Hematopoietic multipotent progenitor cell (in vitro differentiated cells): ENCODE data around the gene IREB2. TPM values are rescaled to one million over a fixed set of nuclear protein-coding genes. Genes with fewer than 3 reads are reported as not detected.
"Not testable (repeated sequence)": the region's sequence is repeated elsewhere in the genome, so short reads cannot be mapped to it uniquely, and the experiment has no call there.

Experiments used
- DNase-seq, 3 donors: peaks; one replicate each; pipeline ENCODE4 v3.0.0-alpha.2; 2011 to 2015; ENCODE audit warnings: low read depth in 2 of 3, low spot score in 2 of 3
- total RNA-seq: library from RNA; depleted of rRNA; stranded (reverse); fragments of >200 nt; gene quantifications from one replicate; pipeline ENCODE4 v1.2.3, GENCODE V29; 2012

Gene IREB2
- total RNA-seq, 1 donor, result 18.9 TPM

DNA sequence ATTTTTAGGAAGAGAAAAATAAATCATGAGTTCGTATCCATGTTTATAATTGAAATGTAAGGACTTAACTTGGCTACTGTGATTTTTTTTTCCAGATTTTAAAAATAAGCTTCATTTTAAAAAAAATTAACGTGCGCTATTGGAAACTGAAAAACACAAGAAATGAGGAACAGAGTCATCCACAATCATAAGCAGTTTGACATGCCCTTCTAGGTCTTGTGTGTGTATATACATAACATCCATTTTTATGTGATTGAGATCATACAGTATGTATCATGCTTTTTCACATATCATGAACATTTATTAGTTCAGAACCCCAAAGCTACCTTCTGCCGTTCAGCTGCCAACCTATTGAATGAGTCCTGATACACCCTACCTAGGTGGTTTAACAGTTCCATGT lies 22.7 kb downstream of the IREB2 start:
- no peak for DNase-seq

DNA sequence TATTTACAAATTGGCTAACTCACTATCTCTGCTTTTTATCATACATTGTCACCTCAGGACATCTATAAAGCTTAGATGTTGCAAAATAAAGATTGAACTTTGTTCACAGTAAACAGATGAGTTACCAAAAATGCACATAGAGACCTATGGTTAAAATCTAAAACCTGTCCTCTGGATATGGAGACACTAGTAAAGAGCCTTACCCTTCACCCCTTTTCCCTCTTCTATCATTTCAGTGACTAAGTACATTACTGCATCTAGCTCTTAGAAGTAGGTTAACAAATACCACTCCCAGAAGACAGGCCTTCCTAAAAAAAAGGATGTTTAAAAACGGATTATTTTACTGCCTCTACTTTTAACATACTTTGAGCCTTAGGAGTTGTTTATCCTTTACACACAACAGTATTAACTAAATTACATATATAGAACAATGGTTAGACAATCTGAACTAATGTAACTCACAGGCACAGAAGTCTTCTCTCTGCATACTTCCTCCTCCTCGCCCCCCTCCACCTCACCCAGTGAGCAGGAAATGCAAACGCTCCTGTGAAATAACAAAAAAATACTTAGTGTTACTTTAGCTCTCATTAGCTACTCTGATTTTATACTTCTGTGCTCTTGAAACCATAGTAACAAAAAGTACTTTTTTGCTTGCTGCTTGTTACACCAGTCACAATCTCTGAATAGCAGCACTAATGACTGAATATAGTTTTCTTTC lies 23.3 kb downstream of the IREB2 start:
- peak in 1 of 3 donors; percentile 25 for DNase-seq

DNA sequence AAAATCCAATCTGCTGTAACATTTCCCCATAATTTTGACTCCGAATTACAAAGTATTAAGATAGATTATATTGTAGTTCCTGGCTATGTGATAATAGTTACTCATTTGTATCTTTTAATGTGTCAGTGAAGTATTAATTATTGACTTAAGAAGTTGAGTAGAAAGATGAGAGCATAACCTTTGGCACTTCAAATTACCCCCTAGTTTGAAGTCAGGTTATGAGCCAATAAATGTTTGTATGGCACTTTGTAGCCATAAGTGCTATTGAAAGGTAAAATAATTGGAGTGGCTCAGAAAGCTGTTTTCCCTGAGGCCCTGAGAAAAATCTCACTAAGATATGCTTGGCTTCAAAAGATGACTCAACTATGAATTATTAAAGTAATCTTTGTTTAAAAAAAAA lies 31.0 kb downstream of the IREB2 start:
- no peak for DNase-seq

DNA sequence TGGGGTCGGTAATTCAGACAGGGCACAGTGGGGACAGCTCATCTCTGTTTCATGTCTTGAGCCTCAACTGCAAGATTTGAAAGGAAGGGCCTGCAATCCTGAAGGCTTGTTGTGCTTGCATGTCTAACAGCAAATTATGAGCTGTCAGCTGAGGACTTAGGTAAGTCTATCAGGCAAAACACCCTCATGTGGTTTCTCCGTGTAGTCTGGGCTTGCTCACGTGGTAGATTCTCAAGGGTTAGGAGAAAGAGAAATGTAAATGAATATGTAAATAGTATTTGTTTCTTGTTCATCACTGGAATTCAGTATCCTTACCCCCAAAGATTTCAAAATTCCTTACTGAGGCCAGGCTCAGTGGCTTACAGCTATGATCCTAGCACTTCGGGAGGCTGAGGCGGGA lies 39.3 kb downstream of the IREB2 start:
- no peak for DNase-seq

DNA sequence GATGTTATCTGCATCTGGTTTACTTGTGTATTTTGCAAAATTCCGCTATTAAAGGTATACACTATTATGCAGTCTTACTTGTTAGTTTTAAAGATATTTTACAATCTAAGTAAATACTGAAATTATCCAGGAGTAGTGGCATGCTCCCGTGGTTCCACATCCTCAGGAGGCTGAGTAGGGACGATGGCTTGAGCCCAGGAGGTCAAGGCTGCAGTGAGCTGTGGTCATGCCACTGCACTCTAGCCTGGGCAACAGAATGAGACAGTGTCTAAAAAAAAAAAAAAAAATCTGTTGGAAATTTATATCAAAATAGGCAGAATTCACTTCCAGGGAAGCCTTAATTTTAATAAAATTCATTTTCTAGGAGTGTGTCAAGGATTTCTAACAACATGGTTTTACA lies 41.6 kb downstream of the IREB2 start:
- DNase-seq, result no peak

DNA sequence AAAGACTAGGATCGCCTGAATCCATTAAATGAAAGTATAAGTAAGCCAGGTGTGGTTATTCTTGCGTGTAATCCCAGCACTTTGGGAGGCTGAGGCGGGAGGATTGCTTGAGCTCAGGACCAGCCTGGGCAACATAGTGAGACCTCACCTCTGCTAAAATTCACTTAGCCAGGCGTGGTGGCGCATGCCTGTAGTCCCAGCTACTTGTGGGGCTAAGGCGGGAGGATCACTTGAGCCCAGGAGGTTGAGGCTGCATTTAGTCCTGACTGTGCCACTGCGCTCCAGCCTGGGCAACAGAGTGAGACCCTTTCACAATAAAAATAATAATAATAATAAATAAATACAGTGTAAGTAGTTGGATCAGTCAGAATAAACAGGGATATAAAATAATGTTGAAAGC lies 43.9 kb downstream of the IREB2 start:
- DNase-seq, result no peak

DNA sequence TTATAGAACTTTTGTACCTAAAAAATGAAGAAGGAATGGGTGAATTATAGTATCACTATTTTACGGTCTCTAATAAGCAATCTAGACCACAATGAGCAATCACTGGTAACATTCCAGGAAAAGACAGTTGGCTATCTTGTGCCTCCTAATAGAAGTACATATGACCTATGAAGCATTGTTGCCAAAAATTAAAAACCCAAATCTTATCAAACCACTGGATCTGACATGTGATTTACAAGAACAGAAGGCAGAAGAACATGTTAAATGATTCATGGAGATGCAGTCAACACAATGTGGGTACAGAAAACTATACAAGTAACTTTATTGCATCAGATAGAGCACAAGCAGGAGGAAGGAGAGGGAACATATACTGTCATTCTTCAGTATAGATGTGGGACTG lies 54.9 kb downstream of the IREB2 start:
- peak in 1 of 3 donors; percentile 25 for DNase-seq

DNA sequence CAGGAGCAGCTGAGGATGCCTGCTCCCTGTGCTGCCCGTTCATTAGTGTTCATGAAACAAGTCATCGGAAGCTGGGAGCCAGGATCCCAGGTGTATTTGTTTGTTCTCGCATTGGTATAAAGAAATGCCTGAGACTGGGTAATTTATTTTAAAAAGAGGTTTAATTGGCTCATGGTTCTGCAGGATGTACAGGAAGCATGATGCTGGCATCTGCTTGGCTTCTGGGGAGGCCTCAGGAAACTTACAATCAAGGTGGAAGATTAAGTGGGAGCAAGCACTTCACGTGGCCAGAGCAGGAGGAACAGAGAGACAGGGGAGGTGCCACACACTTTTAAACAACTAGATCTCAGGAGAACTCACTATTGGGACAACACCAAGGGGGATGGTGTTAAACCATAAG lies 63.8 kb downstream of the IREB2 start:
- no peak for DNase-seq

DNA sequence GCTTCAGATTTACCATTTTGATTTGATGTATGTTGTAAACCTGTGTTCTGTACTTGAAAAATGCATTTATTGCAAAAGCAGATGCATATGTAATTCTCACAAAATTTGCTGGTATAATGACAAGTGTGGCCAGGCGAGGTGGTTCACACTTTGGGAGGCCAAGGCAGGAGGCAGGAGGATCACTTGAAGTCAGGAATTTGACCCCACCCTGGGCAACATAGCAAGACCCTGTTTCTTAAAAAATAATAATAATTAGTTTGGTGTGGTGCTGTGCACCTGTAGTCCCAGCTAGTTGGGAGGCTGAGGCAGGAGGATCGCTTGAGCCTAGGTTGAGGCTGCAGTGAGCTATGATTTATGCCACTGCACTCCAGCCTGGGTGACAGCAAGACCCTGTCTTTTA lies 64.6 kb downstream of the IREB2 start:
- DNase-seq, result no peak

DNA sequence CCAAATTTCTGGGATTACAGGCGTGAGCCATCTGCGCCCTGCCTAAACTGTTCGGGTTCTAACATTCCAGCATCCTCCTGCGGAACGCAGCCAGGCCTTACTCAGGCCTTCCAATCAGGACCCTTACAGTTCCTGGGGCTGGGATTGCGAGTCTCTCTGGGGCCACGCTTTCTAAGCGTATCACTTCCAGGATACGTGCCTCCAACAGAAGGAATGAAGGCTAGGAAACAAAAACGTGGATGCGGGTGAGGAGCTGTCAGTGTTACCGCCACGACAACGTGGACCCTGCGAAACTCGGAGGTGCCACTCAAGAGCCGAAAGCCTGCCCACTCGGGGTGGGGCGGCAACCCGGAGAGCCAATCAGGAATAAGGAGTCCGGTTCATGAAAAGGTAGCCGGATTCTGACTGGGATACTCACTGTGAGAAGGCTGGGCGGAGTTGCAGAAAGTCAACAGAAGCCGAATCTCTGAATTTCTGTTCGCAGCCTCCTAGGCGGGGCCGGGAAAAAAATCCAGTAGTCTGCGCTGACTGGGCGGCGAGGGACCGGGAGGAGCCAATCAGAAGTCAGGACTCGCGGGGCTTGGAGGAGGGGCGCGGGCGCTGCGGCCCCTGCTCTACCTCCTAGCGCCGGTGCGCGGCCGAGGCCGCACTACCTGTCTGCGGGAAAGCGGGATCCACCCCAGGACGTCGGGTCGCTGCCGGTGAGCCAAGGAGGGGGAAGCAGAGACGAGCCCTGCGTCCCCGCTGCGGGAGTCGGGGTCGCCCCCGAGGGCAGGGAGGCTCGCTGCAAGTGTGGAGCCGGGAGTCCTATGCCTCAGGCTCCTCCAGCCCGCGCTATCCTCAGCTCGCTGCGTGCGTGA lies 69.2 kb downstream of the IREB2 start, which contains the start of gene HYKK:
HYKK (plus strand) TSS at position 607 of the 860 bp plus-strand sequence. CDS start 5,512 bp downstream, outside the sequence.
- peak; percentile 37 to 87 (median 82) for DNase-seq

DNA sequence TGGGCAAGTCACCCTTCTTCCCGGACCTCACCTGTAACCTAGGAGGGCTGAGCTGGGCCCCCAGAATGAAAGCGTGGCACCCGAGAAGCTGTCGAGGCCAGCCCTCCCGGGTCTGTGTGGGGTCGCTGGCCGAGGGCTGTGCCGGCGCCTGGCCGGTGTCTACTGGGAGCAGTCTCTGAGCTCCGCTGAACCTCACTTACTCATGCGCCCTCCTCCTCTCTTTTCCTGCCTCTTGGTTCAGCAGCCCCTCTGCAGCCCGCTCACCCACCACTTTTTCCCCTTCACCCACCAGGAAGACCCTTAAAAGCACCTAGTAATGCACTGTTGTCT lies 69.8 kb downstream of the IREB2 start:
- no peak for DNase-seq

DNA sequence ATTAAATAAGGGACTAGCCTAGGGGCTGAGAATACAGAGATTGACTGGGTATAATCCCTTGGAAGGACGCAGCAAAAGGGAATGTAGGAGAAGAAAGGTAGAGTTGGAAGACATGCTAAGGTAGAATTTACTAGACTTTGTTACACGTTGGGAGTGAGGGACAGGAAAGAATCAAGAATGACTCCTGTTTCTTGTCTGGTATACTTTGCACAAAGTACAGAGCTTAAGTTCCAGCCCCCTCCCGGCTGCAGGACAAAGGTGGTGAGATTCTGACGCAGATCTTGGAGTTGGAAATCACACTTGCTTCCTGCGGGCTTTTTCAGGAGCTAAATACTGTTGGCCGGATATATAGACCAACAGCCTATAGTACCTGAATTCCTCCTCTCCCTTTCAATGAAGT lies 70.3 kb downstream of the IREB2 start:
- DNase-seq, result no peak

DNA sequence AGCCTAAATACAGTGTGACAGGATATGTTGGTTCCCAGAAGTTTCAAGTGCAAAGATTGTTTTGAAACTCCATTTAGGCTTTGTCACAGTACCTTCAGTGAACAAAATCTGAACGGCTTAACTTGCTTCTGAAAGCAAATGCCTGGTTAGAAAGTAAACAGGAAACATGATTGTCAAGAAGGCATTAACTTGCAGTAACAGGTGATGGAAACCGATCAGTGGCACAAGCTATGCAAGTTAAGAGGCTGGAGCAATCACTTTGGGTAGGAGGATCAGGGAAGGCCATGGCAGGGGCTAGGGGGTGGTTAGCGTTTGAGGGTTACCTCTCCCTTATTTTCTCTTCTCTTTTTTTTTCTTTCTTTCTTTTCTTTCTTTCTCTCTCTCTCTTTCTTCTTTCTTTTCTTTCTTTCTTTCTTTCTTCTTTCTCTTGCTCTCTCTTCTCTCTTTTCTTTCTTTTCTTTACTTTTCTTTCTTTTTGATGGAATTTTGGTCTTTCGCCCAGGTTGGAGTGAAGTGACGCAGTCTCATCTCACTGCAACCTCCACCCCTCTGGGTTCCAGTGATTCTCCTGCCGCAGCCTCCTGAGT lies 71.8 kb downstream of the IREB2 start:
- no peak for DNase-seq

DNA sequence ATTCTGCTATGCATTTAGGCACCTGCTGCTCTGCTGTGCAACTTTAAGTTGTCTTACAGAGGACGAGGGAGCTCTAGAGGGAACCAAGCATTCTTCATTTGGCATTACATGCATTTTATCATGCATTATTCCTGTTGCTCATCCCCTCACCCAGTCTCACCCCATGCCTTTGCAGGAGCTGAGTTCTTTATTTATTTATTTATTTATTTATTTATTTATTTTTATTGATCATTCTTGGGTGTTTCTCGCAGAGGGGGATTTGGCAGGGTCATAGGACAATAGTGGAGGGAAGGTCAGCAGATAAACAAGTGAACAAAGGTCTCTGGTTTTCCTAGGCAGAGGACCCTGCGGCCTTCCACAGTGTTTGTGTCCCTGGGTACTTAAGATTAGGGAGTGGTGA lies 82.0 kb downstream of the IREB2 start:
- not testable (repeated sequence) for DNase-seq

DNA sequence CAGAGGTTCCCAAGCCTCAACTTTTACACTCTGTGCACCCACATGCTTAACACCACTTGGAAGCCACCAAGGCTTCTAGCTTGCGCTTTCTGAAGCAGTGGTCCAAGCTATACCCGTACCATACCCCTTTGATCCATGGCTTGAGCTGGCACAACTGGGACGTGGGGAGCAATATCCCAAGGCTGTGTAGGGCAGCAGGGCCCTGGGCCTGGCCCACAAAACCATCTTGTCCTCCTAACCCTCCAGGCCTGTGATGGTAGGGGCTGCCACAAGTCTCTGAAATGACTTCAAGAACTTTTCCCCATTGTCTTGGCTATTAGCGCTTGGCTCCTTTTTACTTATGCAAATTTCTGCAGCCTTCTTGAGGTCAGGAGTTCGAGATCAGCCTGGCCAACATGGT lies 86.2 kb downstream of the IREB2 start:
- DNase-seq, result no peak

DNA sequence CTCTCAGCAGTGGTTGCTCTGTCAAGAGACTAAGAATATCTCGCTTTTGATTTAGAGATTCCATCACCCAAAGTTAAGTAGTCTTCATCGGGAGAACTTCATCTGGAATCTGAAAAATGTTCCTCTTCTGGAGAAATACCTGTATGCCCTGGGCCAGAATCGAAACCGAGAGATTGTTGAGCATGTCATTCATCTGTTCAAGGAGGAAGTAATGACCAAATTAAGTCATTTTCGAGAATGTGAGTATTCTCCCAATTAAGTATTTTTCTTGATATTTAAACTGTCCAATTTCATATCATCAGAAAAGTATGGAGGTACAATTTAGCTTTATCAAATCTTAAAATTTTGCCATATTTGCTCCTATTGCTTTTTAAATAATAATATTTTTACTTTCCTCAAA lies 89.3 kb downstream of the IREB2 start:
- DNase-seq, result no peak

DNA sequence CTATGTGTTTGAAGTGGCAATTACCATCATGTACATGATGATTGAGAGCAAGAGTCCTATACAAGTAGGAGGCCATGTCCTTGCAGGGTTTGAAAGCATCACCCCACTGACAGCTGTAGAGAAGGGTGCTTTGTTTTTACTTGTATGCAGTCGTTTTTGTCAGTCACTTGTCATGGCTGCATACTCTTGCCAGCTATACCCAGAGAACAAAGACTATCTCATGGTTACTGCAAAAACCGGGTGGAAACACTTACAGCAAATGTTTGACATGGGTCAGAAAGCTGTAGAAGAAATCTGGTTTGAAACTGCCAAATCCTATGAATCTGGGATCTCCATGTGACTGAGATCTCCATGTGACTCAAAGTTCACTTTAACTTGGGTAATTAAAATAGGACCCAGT lies 95.3 kb downstream of the IREB2 start:
- DNase-seq, result no peak

DNA sequence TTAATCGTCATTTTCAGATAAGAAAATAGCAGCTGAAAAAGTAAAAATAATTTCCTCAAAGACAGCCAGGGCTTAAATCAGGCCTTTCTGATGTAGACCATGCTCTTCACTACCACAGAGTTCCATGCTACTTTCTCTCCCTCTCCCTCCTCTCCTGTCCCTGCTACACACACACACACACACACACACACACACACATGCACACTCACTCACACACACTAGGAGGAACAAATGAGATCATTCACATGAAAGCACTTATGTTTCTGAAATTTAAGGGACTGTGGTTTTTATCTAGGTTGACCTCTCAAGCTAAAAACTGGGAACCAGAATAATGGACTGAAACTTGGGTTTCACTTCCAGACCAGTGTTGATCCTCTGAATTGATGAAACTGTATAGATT lies 98.1 kb downstream of the IREB2 start:
- no peak for DNase-seq

DNA sequence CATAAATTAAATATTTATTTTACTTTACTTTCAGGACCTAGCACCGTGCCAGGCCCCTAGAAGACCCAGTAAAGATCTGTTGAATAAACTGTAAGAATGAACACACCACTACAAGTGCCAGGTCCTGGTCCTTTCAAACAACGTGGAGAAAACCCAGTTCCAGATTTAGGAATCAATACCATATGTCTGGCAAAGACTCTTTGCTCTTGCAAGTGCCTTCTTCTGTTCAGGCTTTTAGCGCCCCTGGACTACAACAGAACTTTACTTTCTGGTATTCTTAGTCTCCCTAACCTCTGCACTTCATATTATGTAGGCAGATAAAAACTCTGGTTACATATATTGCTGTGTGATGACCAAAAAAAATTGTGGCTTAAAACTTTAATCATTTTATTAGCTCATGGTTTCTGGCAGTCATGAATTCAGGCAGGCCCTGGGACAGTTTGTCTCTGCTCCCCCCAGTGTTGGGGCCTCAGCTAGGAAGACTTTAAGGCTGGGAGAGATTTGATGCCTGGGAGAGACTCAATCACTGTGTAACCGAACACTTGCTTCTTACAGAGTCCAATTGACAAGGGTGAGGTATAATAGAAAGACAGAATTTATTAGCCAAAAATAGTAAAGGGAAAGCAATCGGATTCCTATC lies 99.4 kb downstream of the IREB2 start:
- DNase-seq, result no peak

DNA sequence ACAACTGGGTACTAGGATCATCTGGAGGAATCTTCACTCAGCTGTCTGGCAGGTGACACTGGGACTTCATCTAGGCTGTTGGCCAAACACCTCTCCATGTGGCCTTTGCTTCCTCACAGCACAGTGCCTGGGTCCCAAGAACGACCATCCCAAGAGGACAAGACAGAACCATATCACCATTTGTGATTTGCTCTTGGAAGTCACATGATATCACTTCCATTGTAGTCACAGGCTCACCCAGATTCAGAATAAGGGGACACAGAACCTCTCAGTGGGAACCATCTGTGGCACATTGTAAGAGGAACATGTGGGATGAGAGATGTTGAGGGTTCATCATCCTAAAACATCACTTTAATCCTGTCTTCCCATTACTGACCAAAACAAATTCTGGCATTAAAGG lies 100.3 kb downstream of the IREB2 start:
- no peak for DNase-seq

DNA sequence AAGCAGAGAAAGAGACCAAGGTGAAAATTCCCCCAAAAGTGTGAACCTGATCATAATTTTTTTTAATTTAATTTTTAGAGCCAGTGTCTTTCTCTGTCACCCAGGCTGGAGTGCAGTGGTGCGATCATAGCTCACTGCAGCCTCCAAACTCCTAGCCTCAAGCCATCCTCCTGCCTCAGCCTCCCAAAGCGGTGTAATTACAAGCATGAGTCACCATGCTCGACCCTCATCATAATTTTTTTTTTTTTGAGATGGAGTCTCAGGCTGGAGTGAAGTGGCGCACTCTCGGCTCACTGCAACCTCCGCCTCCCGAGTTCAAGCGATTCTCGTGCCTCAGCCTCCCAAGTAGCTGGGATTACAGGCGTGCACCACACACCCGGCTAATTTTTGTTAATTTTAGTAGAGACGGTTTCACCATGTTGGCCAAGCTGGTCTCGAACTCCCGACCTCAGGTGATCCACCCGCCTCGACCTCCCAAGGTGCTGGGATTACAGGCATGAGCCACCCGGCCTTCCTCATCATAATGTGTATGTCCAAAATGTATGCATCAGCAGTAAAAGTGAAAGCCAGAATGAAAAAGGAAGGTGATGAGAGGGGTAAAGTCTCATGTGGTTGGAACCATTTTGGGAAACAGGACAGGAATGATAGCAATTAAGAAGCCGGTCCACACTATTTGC lies 101.6 kb downstream of the IREB2 start:
- not testable (repeated sequence) for DNase-seq
